Neural crest cell (in vitro differentiated cells): ENCODE measurements around the gene PDGFD. TPM values are rescaled to one million over a fixed set of nuclear protein-coding genes. Genes with fewer than 3 reads are reported as not detected.
A peak's percentile ranks its signal among the peaks of the same experiment; 100 is the strongest.

Experiments
- DNase-seq: peaks from one replicate; pipeline ENCODE4 v3.0.0; 2021; ENCODE audit warnings: low read depth, mixed read lengths, low spot score
- H3K27ac Mint-ChIP-seq: one replicate; pipeline ENCODE4 v1.8.0; 2021; ENCODE audit warnings: mild to moderate bottlenecking, mixed read lengths; ENCODE audit not compliant: unreplicated experiment
- H3K27me3 Mint-ChIP-seq: 2 replicates; pipeline ENCODE4 v1.8.0; 2021; ENCODE audit warnings: low read depth, mild to moderate bottlenecking, mixed read lengths
- H3K36me3 Mint-ChIP-seq: 2 replicates; pipeline ENCODE4 v1.8.0; 2021; ENCODE audit warnings: low read depth, mild to moderate bottlenecking, mixed read lengths
- H3K4me1 Mint-ChIP-seq: 2 replicates; pipeline ENCODE4 v1.8.0; 2021; ENCODE audit warnings: mixed read lengths
- H3K4me3 Mint-ChIP-seq: one replicate; pipeline ENCODE4 v1.8.0; 2021; ENCODE audit warnings: mild to moderate bottlenecking, mixed read lengths
- H3K9me3 Mint-ChIP-seq: 2 replicates; pipeline ENCODE4 v1.8.0; 2021; ENCODE audit warnings: mixed read lengths
- CTCF ChIP-seq: fragments of 200-600 bp; sonication (generic); conservative IDR thresholded peaks from 2 replicates; pipeline ENCODE4 v1.5.0; 2021; ENCODE audit warnings: antibody characterized with exemption, mild to moderate bottlenecking
- total RNA-seq: library from RNA; stranded (reverse); gene quantifications from 2 replicates; pipeline ENCODE4 v1.2.1, GENCODE V29; 2021

PDGFD gene
- total RNA-seq, 1 donor from 2014 or later: 3.4 TPM

DNA sequence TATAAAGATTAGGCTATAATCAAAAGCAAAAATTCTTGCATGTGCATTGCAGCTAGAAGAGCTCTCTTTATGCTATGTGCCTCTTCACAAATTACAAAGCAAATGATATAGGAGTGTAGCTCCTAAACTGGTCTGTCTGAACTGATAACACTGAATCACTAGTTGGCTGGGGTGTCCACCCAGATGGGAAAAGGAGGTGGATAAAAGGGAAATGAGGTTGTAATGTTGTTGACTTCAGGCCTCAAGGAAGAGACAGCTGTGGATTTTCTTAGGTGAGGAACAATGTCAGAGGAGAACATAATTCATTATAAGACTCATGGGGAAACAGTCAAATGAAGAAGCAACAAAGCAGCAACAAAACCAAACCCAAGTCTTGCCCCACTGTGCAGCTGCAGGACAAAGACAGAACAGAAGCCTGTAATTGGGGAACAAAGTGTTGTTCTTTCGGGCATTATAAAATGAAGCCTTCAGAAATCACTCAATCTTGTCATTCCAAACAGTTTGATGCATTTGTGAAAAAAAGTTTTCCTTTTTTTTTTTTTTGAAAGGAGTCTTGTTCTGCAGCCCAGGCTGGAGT is 257.6 kb downstream of the PDGFD start:
- no peaks in the 10 kb centered on the region for H3K27me3 Mint-ChIP-seq
- H3K27ac Mint-ChIP-seq: peak overlapping the region; percentile 7
- DNase-seq: no peak

GRCh38 chr11:103904324-103904667 is 259.7 kb downstream of the PDGFD start:
- H3K4me1 Mint-ChIP-seq: peaks cover 5% of the 10 kb centered on the region
- no peak for TF ChIP-seq CTCF
- H3K36me3 Mint-ChIP-seq: no peaks in the 10 kb centered on the region
- no peaks in the 10 kb centered on the region for H3K27me3 Mint-ChIP-seq
- DNase-seq: no peak
- no peak overlapping the region for H3K27ac Mint-ChIP-seq
- no peaks in the 10 kb centered on the region for H3K9me3 Mint-ChIP-seq
- no peak overlapping the region for H3K4me3 Mint-ChIP-seq

More for the DNA sequence above, 257.6 kb downstream of the PDGFD start:
- no peak for TF ChIP-seq CTCF
- H3K9me3 Mint-ChIP-seq: no peaks in the 10 kb centered on the region
- no peaks in the 10 kb centered on the region for H3K36me3 Mint-ChIP-seq
- H3K4me1 Mint-ChIP-seq: peaks cover 5% of the 10 kb centered on the region
- H3K4me3 Mint-ChIP-seq: no peak overlapping the region

GRCh38 chr11:103903621-103904323 is 260.2 kb downstream of the PDGFD start:
- no peak overlapping the region for H3K27ac Mint-ChIP-seq
- DNase-seq: no peak
- TF ChIP-seq CTCF: no peak
- H3K27me3 Mint-ChIP-seq: no peaks in the 10 kb centered on the region
- H3K36me3 Mint-ChIP-seq: no peaks in the 10 kb centered on the region
- H3K4me3 Mint-ChIP-seq: no peak overlapping the region
- no peaks in the 10 kb centered on the region for H3K9me3 Mint-ChIP-seq
- peaks cover 5% of the 10 kb centered on the region for H3K4me1 Mint-ChIP-seq

DNA sequence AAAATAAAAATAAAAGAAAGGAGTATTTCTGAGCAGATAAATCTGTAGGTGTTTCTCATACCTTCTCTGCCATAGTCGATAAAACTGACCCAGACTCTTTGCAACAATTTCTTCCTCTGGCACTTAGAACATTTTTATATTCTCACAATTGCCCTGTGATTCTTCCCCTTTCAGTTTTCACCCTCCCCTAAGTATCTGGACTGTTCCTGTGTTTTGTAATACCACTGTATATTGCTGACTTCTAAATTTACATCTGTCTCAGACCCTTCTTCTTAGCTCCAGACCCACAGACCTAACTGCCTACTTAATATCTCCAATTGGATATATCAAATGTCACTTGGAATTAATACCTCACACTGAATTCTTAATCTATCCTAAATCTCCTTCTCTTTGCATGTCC is 261.0 kb downstream of the PDGFD start:
- Mint-ChIP-seq H3K27me3 (no peaks in the 10 kb centered on the region), H3K4me3 (no peak overlapping the region), H3K27ac (no peak overlapping the region), H3K36me3 (no peaks in the 10 kb centered on the region), H3K9me3 (no peaks in the 10 kb centered on the region), H3K4me1 (peaks cover 5% of the 10 kb centered on the region)
- TF ChIP-seq CTCF: no peak
- DNase-seq: no peak

GRCh38 chr11:103901656-103902055 is 262.3 kb downstream of the PDGFD start:
- Mint-ChIP-seq H3K4me1 (peaks cover 5% of the 10 kb centered on the region), H3K4me3 (no peak overlapping the region), H3K36me3 (no peaks in the 10 kb centered on the region), H3K27me3 (no peaks in the 10 kb centered on the region), H3K9me3 (no peaks in the 10 kb centered on the region), H3K27ac (no peak overlapping the region)
- no peak for TF ChIP-seq CTCF
- no peak for DNase-seq
